ENCODE data around the gene UGGT2. TPM values are rescaled to one million over a fixed set of nuclear protein-coding genes. Genes with fewer than 3 reads are reported as not detected.

UGGT2 gene
- total and polyA plus RNA-seq, 4 donors = 25.4 to 74.7 (median 41.1) TPM

- Histone ChIP-seq H3K36me3 (ENCODE audit: control insufficient read depth, insufficient read depth, low read length) (peaks cover 6% of the 10 kb centered on the region), H3K4me3 (ENCODE audit: low read depth, low read length) (no peak overlapping the region), H3K27ac (ENCODE audit: low read depth, low read length) (no peak overlapping the region), H3K27me3 (ENCODE audit: control insufficient read depth, insufficient read depth, low read length) (no peaks in the 10 kb centered on the region), H3K9me3 (ENCODE audit: control insufficient read depth, insufficient read depth, low read length) (peaks cover 12% of the 10 kb centered on the region), H3K4me1 (ENCODE audit: control insufficient read depth, insufficient read depth, low read length) (no peaks in the 10 kb centered on the region)
- no CpG with 5 or more reads among the region's 2 CpGs for WGBS (ENCODE audit: insufficient coverage)
- no peak for DNase-seq (ENCODE audit: low read depth in 4 of 6, low spot score in 6 of 6)
Observed at GRCh38 chr13:95842898-95843297, 210.3 kb downstream of the UGGT2 start.

GRCh38 chr13:95841894-95842293, 211.3 kb downstream of the UGGT2 start:
- Histone ChIP-seq H3K27ac (ENCODE audit: low read depth, low read length) (no peak overlapping the region), H3K36me3 (ENCODE audit: control insufficient read depth, insufficient read depth, low read length) (peaks cover 6% of the 10 kb centered on the region), H3K4me1 (ENCODE audit: control insufficient read depth, insufficient read depth, low read length) (no peaks in the 10 kb centered on the region), H3K9me3 (ENCODE audit: control insufficient read depth, insufficient read depth, low read length) (peaks cover 12% of the 10 kb centered on the region), H3K4me3 (ENCODE audit: low read depth, low read length) (no peak overlapping the region), H3K27me3 (ENCODE audit: control insufficient read depth, insufficient read depth, low read length) (no peaks in the 10 kb centered on the region)
- no peak for DNase-seq (ENCODE audit: low read depth in 4 of 6, low spot score in 6 of 6)

GRCh38 chr13:95834134-95834765, 219.0 kb downstream of the UGGT2 start:
- DNase-seq (ENCODE audit: low read depth in 4 of 6, low spot score in 6 of 6) = peak; percentile 58 to 96 (median 74)
- no peak overlapping the region for H3K27ac ChIP-seq (ENCODE audit: low read depth, low read length)
- no peaks in the 10 kb centered on the region for H3K27me3 ChIP-seq (ENCODE audit: control insufficient read depth, insufficient read depth, low read length)
- no peaks in the 10 kb centered on the region for H3K4me1 ChIP-seq (ENCODE audit: control insufficient read depth, insufficient read depth, low read length)
- no peak overlapping the region for H3K4me3 ChIP-seq (ENCODE audit: low read depth, low read length)
- H3K36me3 ChIP-seq (ENCODE audit: control insufficient read depth, insufficient read depth, low read length) = no peaks in the 10 kb centered on the region
- peaks cover 4% of the 10 kb centered on the region for H3K9me3 ChIP-seq (ENCODE audit: control insufficient read depth, insufficient read depth, low read length)
- no CpG with 5 or more reads among the region's 3 CpGs for WGBS (ENCODE audit: insufficient coverage)

- Histone ChIP-seq H3K27me3 (ENCODE audit: control insufficient read depth, insufficient read depth, low read length) (no peaks in the 10 kb centered on the region), H3K36me3 (ENCODE audit: control insufficient read depth, insufficient read depth, low read length) (no peaks in the 10 kb centered on the region), H3K4me3 (ENCODE audit: low read depth, low read length) (no peak overlapping the region), H3K9me3 (ENCODE audit: control insufficient read depth, insufficient read depth, low read length) (peaks cover 4% of the 10 kb centered on the region), H3K4me1 (ENCODE audit: control insufficient read depth, insufficient read depth, low read length) (no peaks in the 10 kb centered on the region), H3K27ac (ENCODE audit: low read depth, low read length) (no peak overlapping the region)
- no CpG with 5 or more reads among the region's 1 CpG for WGBS (ENCODE audit: insufficient coverage)
- peak in 2 of 6 donors; percentile 16 to 35 for DNase-seq (ENCODE audit: low read depth in 4 of 6, low spot score in 6 of 6)
Observed at GRCh38 chr13:95833719-95834118, 219.5 kb downstream of the UGGT2 start.

GRCh38 chr13:95833126-95833525, 220.1 kb downstream of the UGGT2 start:
- H3K27ac ChIP-seq (ENCODE audit: low read depth, low read length) = no peak overlapping the region

GRCh38 chr13:95822303-95822702, 230.9 kb downstream of the UGGT2 start:
- no peak for DNase-seq (ENCODE audit: low read depth in 4 of 6, low spot score in 6 of 6)
- Histone ChIP-seq H3K9me3 (ENCODE audit: control insufficient read depth, insufficient read depth, low read length) (no peaks in the 10 kb centered on the region), H3K4me1 (ENCODE audit: control insufficient read depth, insufficient read depth, low read length) (no peaks in the 10 kb centered on the region), H3K27ac (ENCODE audit: low read depth, low read length) (no peak overlapping the region), H3K36me3 (ENCODE audit: control insufficient read depth, insufficient read depth, low read length) (no peaks in the 10 kb centered on the region), H3K4me3 (ENCODE audit: low read depth, low read length) (no peak overlapping the region), H3K27me3 (ENCODE audit: control insufficient read depth, insufficient read depth, low read length) (no peaks in the 10 kb centered on the region)
- 90% methylated on average over 1 of the region's 5 CpGs for WGBS (ENCODE audit: insufficient coverage)

More at GRCh38 chr13:95833126-95833525, 220.1 kb downstream of the UGGT2 start:
- H3K27me3 ChIP-seq (ENCODE audit: control insufficient read depth, insufficient read depth, low read length) = no peaks in the 10 kb centered on the region
- no CpG with 5 or more reads among the region's 1 CpG for WGBS (ENCODE audit: insufficient coverage)
- DNase-seq (ENCODE audit: low read depth in 4 of 6, low spot score in 6 of 6) = no peak
- no peaks in the 10 kb centered on the region for H3K4me1 ChIP-seq (ENCODE audit: control insufficient read depth, insufficient read depth, low read length)
- H3K4me3 ChIP-seq (ENCODE audit: low read depth, low read length) = no peak overlapping the region
- no peaks in the 10 kb centered on the region for H3K36me3 ChIP-seq (ENCODE audit: control insufficient read depth, insufficient read depth, low read length)
- peaks cover 1% of the 10 kb centered on the region for H3K9me3 ChIP-seq (ENCODE audit: control insufficient read depth, insufficient read depth, low read length)

GRCh38 chr13:95814495-95814894, 238.7 kb downstream of the UGGT2 start:
- Histone ChIP-seq H3K36me3 (ENCODE audit: control insufficient read depth, insufficient read depth, low read length) (no peaks in the 10 kb centered on the region), H3K9me3 (ENCODE audit: control insufficient read depth, insufficient read depth, low read length) (peaks cover 11% of the 10 kb centered on the region), H3K27ac (ENCODE audit: low read depth, low read length) (no peak overlapping the region), H3K4me1 (ENCODE audit: control insufficient read depth, insufficient read depth, low read length) (no peaks in the 10 kb centered on the region), H3K4me3 (ENCODE audit: low read depth, low read length) (no peak overlapping the region), H3K27me3 (ENCODE audit: control insufficient read depth, insufficient read depth, low read length) (no peaks in the 10 kb centered on the region)
- 100% methylated on average over 1 of the region's 1 CpG for WGBS (ENCODE audit: insufficient coverage)
- no peak for DNase-seq (ENCODE audit: low read depth in 4 of 6, low spot score in 6 of 6)

- Histone ChIP-seq H3K4me3 (ENCODE audit: low read depth, low read length) (no peak overlapping the region), H3K36me3 (ENCODE audit: control insufficient read depth, insufficient read depth, low read length) (peaks cover 3% of the 10 kb centered on the region), H3K27ac (ENCODE audit: low read depth, low read length) (no peak overlapping the region), H3K4me1 (ENCODE audit: control insufficient read depth, insufficient read depth, low read length) (no peaks in the 10 kb centered on the region), H3K27me3 (ENCODE audit: control insufficient read depth, insufficient read depth, low read length) (no peaks in the 10 kb centered on the region), H3K9me3 (ENCODE audit: control insufficient read depth, insufficient read depth, low read length) (peaks cover 15% of the 10 kb centered on the region)
- 95% methylated on average over 3 of the region's 3 CpGs for WGBS (ENCODE audit: insufficient coverage)
- no peak for DNase-seq (ENCODE audit: low read depth in 4 of 6, low spot score in 6 of 6)
Observed at GRCh38 chr13:95813139-95813538, 240.1 kb downstream of the UGGT2 start.

- DNase-seq (ENCODE audit: low read depth in 4 of 6, low spot score in 6 of 6) = peak in 2 of 6 donors; percentile 9 to 25
- Histone ChIP-seq H3K27ac (ENCODE audit: low read depth, low read length) (no peak overlapping the region), H3K36me3 (ENCODE audit: control insufficient read depth, insufficient read depth, low read length) (peaks cover 3% of the 10 kb centered on the region), H3K9me3 (ENCODE audit: control insufficient read depth, insufficient read depth, low read length) (peaks cover 22% of the 10 kb centered on the region), H3K27me3 (ENCODE audit: control insufficient read depth, insufficient read depth, low read length) (no peaks in the 10 kb centered on the region), H3K4me3 (ENCODE audit: low read depth, low read length) (no peak overlapping the region), H3K4me1 (ENCODE audit: control insufficient read depth, insufficient read depth, low read length) (no peaks in the 10 kb centered on the region)
- 64% methylated on average over 5 of the region's 5 CpGs for WGBS (ENCODE audit: insufficient coverage)
Observed at GRCh38 chr13:95809429-95809828, 243.8 kb downstream of the UGGT2 start.

- H3K36me3 ChIP-seq (ENCODE audit: control insufficient read depth, insufficient read depth, low read length) = peaks cover 3% of the 10 kb centered on the region
- no peaks in the 10 kb centered on the region for H3K27me3 ChIP-seq (ENCODE audit: control insufficient read depth, insufficient read depth, low read length)
- H3K4me3 ChIP-seq (ENCODE audit: low read depth, low read length) = no peak overlapping the region
- H3K27ac ChIP-seq (ENCODE audit: low read depth, low read length) = no peak overlapping the region
- no peaks in the 10 kb centered on the region for H3K4me1 ChIP-seq (ENCODE audit: control insufficient read depth, insufficient read depth, low read length)
- DNase-seq (ENCODE audit: low read depth in 4 of 6, low spot score in 6 of 6) = no peak
- H3K9me3 ChIP-seq (ENCODE audit: control insufficient read depth, insufficient read depth, low read length) = peaks cover 16% of the 10 kb centered on the region
Observed at GRCh38 chr13:95805921-95806320, 247.3 kb downstream of the UGGT2 start.
